ENCODE results near the gene DHX34. TPM values are rescaled to one million over a fixed set of nuclear protein-coding genes. Genes with fewer than 3 reads are reported as not detected.

Gene DHX34
- total and polyA plus RNA-seq, 8 donors, result 9.4 to 18.2 (median 14.9) TPM

- DNase-seq, result no peak
- no peak for ATAC-seq
- Histone ChIP-seq H3K4me1 (peaks cover 0 to 6% of the 10 kb centered on the region in 2 donors), H3K27me3 (peaks cover 57 to 100% of the 10 kb centered on the region in 2 donors), H3K36me3 (no peaks in the 10 kb centered on the region), H3K27ac (no peak within 1 kb of the TSS), H3K9me3 (no peaks in the 10 kb centered on the region), H3K4me3 (peak within 1 kb of the TSS in 1 of 2 donors; percentile 23)
- intact Hi-C loops (cut with DNase I), result no loop called here
- TF ChIP-seq CTCF (IDR thresholded peaks at IDR 0.05), result no peak
Observed at GRCh38 chr19:47419030-47419783, 70.1 kb downstream of the DHX34 start, which contains the start of gene MEIS3. TSS of gene MEIS3 (minus strand) at chr19:47419527. CDS start at chr19:47419081, 446 bp downstream.

- H3K4me3 ChIP-seq, result no peak overlapping the region
- H3K27ac ChIP-seq, result no peak overlapping the region
- no peaks in the 10 kb centered on the region for H3K36me3 ChIP-seq
- H3K9me3 ChIP-seq, result no peaks in the 10 kb centered on the region
- ATAC-seq, result no peak
- DNase-seq, result no peak
- intact Hi-C loops (cut with DNase I), result no loop called here
- H3K27me3 ChIP-seq, result peaks cover 57 to 100% of the 10 kb centered on the region in 2 donors
- peaks cover 0 to 6% of the 10 kb centered on the region in 2 donors for H3K4me1 ChIP-seq
- no peak for TF ChIP-seq CTCF (IDR thresholded peaks at IDR 0.05)
Observed at GRCh38 chr19:47419789-47420188, 70.7 kb downstream of the DHX34 start.

GRCh38 chr19:47421244-47421786 lies 72.2 kb downstream of the DHX34 start:
- no peaks in the 10 kb centered on the region for H3K9me3 ChIP-seq
- intact Hi-C loops (cut with DNase I), result no loop called here
- H3K36me3 ChIP-seq, result no peaks in the 10 kb centered on the region
- H3K27me3 ChIP-seq, result peaks cover 51 to 100% of the 10 kb centered on the region in 2 donors
- no peak overlapping the region for H3K27ac ChIP-seq
- no peak for TF ChIP-seq CTCF (IDR thresholded peaks at IDR 0.05)
- no peak for DNase-seq
- ATAC-seq, result no peak
- no peak overlapping the region for H3K4me3 ChIP-seq
- H3K4me1 ChIP-seq, result peaks cover 0 to 6% of the 10 kb centered on the region in 2 donors

- Histone ChIP-seq H3K4me1 (peaks cover 0 to 6% of the 10 kb centered on the region in 2 donors), H3K27ac (no peak overlapping the region), H3K27me3 (peaks cover 50 to 100% of the 10 kb centered on the region in 2 donors), H3K4me3 (no peak overlapping the region), H3K36me3 (no peaks in the 10 kb centered on the region), H3K9me3 (no peaks in the 10 kb centered on the region)
- intact Hi-C loops (cut with DNase I), result no loop called here
- no peak for TF ChIP-seq CTCF (IDR thresholded peaks at IDR 0.05)
- DNase-seq (no peak), ATAC-seq (no peak)
Observed at GRCh38 chr19:47421844-47422395, 72.8 kb downstream of the DHX34 start.

Measured in left lung (tissue), 10 donors.